ENCODE results near the gene OR2AG1.
A peak's percentile ranks its signal among the peaks of the same experiment; 100 is the strongest.

- TF ChIP-seq CTCF (IDR thresholded peaks at IDR 0.05) (peak; percentile 49 to 68 (median 58)), POLR2A (IDR thresholded peaks at IDR 0.05) (no peak)
Observed at GRCh38 chr11:6737872-6738466, 44.9 kb upstream of the OR2AG1 start.
